Smooth muscle cell (in vitro differentiated cells): Measurements from ENCODE around the gene NFKBIZ. TPM values are rescaled to one million over a fixed set of nuclear protein-coding genes. Genes with fewer than 3 reads are reported as not detected.

Experiments
- DNase-seq: peaks from one replicate; lab custom pipeline; 2025; ENCODE audit not compliant: unreplicated experiment; lab: John Stamatoyannopoulos, UW
- H2AFZ ChIP-seq: fragments of 200-600 bp; sonication (generic); 2 replicates; pipeline ENCODE4 v1.6.0; 2016; ENCODE audit warnings: antibody characterized with exemption, low read depth, mild to moderate bottlenecking
- H3F3A ChIP-seq: fragments of 200-600 bp; sonication (generic); 2 replicates; pipeline ENCODE4 v1.6.0; 2017; ENCODE audit warnings: antibody characterized with exemption, low read depth
- H3K27ac ChIP-seq: fragments of 200-600 bp; sonication (generic); 2 replicates; pipeline ENCODE4 v1.5.1; 2016; ENCODE audit warnings: low read depth, mild to moderate bottlenecking
- H3K27me3 ChIP-seq: fragments of 200-600 bp; sonication (generic); 2 replicates; pipeline ENCODE4 v1.6.1; 2016; ENCODE audit warnings: low read depth, mild to moderate bottlenecking
- H3K36me3 ChIP-seq: fragments of 200-600 bp; sonication (generic); 2 replicates; pipeline ENCODE4 v1.5.1; 2016; ENCODE audit warnings: low read depth
- H3K4me1 ChIP-seq: fragments of 200-600 bp; sonication (generic); 2 replicates; pipeline ENCODE4 v1.5.1; 2016; ENCODE audit warnings: low read depth
- H3K4me2 ChIP-seq: fragments of 200-600 bp; sonication (generic); 2 replicates; pipeline ENCODE4 v1.6.0; 2016; ENCODE audit warnings: mild to moderate bottlenecking
- H3K4me3 ChIP-seq: fragments of 200-600 bp; sonication (generic); 2 replicates; pipeline ENCODE4 v1.5.1; 2016; ENCODE audit warnings: mild to moderate bottlenecking
- H3K79me2 ChIP-seq: fragments of 200-600 bp; sonication (generic); 2 replicates; pipeline ENCODE4 v1.6.0; 2016; ENCODE audit warnings: low read depth, mild to moderate bottlenecking
- H3K9ac ChIP-seq: fragments of 200-600 bp; sonication (generic); 2 replicates; pipeline ENCODE4 v1.6.0; 2016; ENCODE audit warnings: low read depth
- H3K9me3 ChIP-seq: fragments of 200-600 bp; sonication (generic); replicated peaks from 2 replicates; pipeline ENCODE4 v1.5.1; 2016; ENCODE audit warnings: low read depth
- H4K20me1 ChIP-seq: fragments of 200-600 bp; sonication (generic); 2 replicates; pipeline ENCODE4 v1.6.0; 2016; ENCODE audit warnings: low read depth
- CTCF ChIP-seq: fragments of 200-600 bp; sonication (generic); IDR thresholded peaks from 2 replicates; pipeline ENCODE4 v1.5.1; 2017; ENCODE audit warnings: borderline replicate concordance, mild to moderate bottlenecking, antibody characterized with exemption; ENCODE audit not compliant: insufficient read depth, poor library complexity, severe bottlenecking
- WGBS: methylation state at CpG from one replicate; pipeline ENCODE4 v1.1.7; 2016; ENCODE audit warnings: low lambda C conversion rate; 5-methylcytosine and 5-hydroxymethylcytosine counted together
- polyA plus RNA-seq: library from polyadenylated mRNA; unstranded; fragments of >200 nt; fragmentation: Nextera tagmentation; extraction: Ambion mirVana; gene quantifications from 2 replicates; pipeline ENCODE4 v1.2.1, GENCODE V29; 2016
- total RNA-seq: library from RNA; depleted of rRNA; stranded (reverse); fragments of >200 nt; gene quantifications from 2 replicates; pipeline ENCODE4 v1.2.3, GENCODE V29; 2014

The NFKBIZ gene
- total and polyA plus RNA-seq, 2 experiments from 2014 or later, result 236 to 306 TPM

- Histone ChIP-seq H3K9me3 (no peaks in the 10 kb centered on the region), H3K27ac (no peak overlapping the region), H3K4me2 (no peak overlapping the region), H3F3A (peaks cover 14% of the 10 kb centered on the region), H3K79me2 (peaks cover 5% of the 10 kb centered on the region), H3K4me1 (peaks cover 22% of the 10 kb centered on the region), H2AFZ (no peak overlapping the region), H3K4me3 (no peak overlapping the region), H3K9ac (no peak overlapping the region), H3K27me3 (no peaks in the 10 kb centered on the region), H3K36me3 (no peaks in the 10 kb centered on the region), H4K20me1 (no peaks in the 10 kb centered on the region)
- TF ChIP-seq CTCF, result no peak
- 90% methylated on average over 3 of the region's 3 CpGs for WGBS
- DNase-seq, result no peak
Measured at GRCh38 chr3:101824702-101825101, 24.6 kb upstream of the NFKBIZ start.

GRCh38 chr3:101825904-101826445 is 23.3 kb upstream of the NFKBIZ start:
- no peak for TF ChIP-seq CTCF
- Histone ChIP-seq H3K27me3 (no peaks in the 10 kb centered on the region), H3K9ac (no peak overlapping the region), H3K79me2 (peaks cover 18% of the 10 kb centered on the region), H3F3A (peaks cover 14% of the 10 kb centered on the region), H3K4me1 (peaks cover 22% of the 10 kb centered on the region), H4K20me1 (no peaks in the 10 kb centered on the region), H3K9me3 (no peaks in the 10 kb centered on the region), H3K4me3 (no peak overlapping the region), H3K27ac (peak overlapping the region; percentile 85), H3K36me3 (no peaks in the 10 kb centered on the region), H2AFZ (no peak overlapping the region), H3K4me2 (no peak overlapping the region)
- 94% methylated on average over 2 of the region's 2 CpGs for WGBS
- DNase-seq, result no peak

- peak; percentile 32 for DNase-seq
- H3K27ac ChIP-seq, result peak overlapping the region; percentile 85
- no peak for TF ChIP-seq CTCF
- 9% methylated on average over 30 of the region's 30 CpGs for WGBS
- H2AFZ ChIP-seq, result peak overlapping the region; percentile 85
- no peaks in the 10 kb centered on the region for H3K36me3 ChIP-seq
- H3F3A ChIP-seq, result peaks cover 14% of the 10 kb centered on the region
- H3K27me3 ChIP-seq, result no peaks in the 10 kb centered on the region
- peaks cover 22% of the 10 kb centered on the region for H3K4me1 ChIP-seq
- no peaks in the 10 kb centered on the region for H3K9me3 ChIP-seq
- peak overlapping the region; percentile 59 for H3K4me3 ChIP-seq
- peaks cover 31% of the 10 kb centered on the region for H3K79me2 ChIP-seq
- H4K20me1 ChIP-seq, result no peaks in the 10 kb centered on the region
- H3K4me2 ChIP-seq, result peak overlapping the region; percentile 86
- peak overlapping the region; percentile 61 for H3K9ac ChIP-seq
Measured at GRCh38 chr3:101827211-101828174, 21.8 kb upstream of the NFKBIZ start.
